ENCODE measurements around the gene ZNF462.

- TF ChIP-seq CTCF (IDR thresholded peaks at IDR 0.05), result no peak
- no peak for TF ChIP-seq POLR2A (IDR thresholded peaks at IDR 0.05)
- TF ChIP-seq EP300 (IDR thresholded peaks at IDR 0.05), result no peak
Observed at GRCh38 chr9:106992186-106992585, 129.2 kb downstream of the ZNF462 start.

Data from tibial nerve (tissue), 4 donors.